Pancreas (tissue), 10 donors: ENCODE results near the gene ZBTB22. TPM values are rescaled to one million over a fixed set of nuclear protein-coding genes. Genes with fewer than 3 reads are reported as not detected.
A peak's percentile ranks its signal among the peaks of the same experiment; 100 is the strongest.
"Not testable (repeated sequence)": the region's sequence is repeated elsewhere in the genome, so short reads cannot be mapped to it uniquely, and the experiment has no call there.

Source experiments
- ATAC-seq, 4 donors: fragments of 200-7000 bp; cut with Tn5 transposase; one replicate each; pipeline versions ENCODE4 v1.8.0 to v1.9.1; 2020; ENCODE audit warnings: mild to moderate bottlenecking in 4 of 4, moderate library complexity in 4 of 4
- DNase-seq, 6 donors: peaks; one replicate each; pipeline ENCODE4 v3.0.0-alpha.2; 2020
- FAIRE-seq: peaks from 2 replicates; lab custom pipeline; 2012; peaks lifted over from hg19 to GRCh38; lab: Jason Lieb, UNC
- H3K27ac ChIP-seq, 4 donors: fragments of 200-600 bp; sonication (generic); 1 replicate in 3 of 4; 2 replicates in 1 of 4; pipeline versions ENCODE4 v1.5.0 to v1.8.0; 2020
- H3K27me3 ChIP-seq, 4 donors: fragments of 200-600 bp; one replicate each; pipeline ENCODE4 v1.8.0; 2021
- H3K36me3 ChIP-seq, 3 donors: fragments of 200-600 bp; sonication (generic) in 1 of 3; one replicate each; pipeline versions ENCODE4 v1.5.0 to v1.8.0; 2020 to 2021
- H3K4me1 ChIP-seq, 3 donors: fragments of 200-600 bp; one replicate each; pipeline ENCODE4 v1.8.0; 2021
- H3K4me3 ChIP-seq, 4 donors: fragments of 200-600 bp; sonication (generic) in 2 of 4; one replicate each; pipeline versions ENCODE4 v1.5.0 to v1.8.0; 2020 to 2021
- H3K9me3 ChIP-seq, 4 donors: fragments of 200-600 bp; one replicate each; pipeline ENCODE4 v1.8.0; 2021
- WGBS, 2 donors: extraction: QIAGEN DNeasy Blood & Tissue Kit; methylation state at CpG; one replicate each; pipeline ENCODE4 v1.1.7; 2013; 5-methylcytosine and 5-hydroxymethylcytosine counted together
- intact Hi-C, 3 donors: fragments of 100-400 bp; cut with DNase I; formaldehyde crosslinking; loops; one replicate each; pipeline versions ENCODE4 v1.11.1 to v1.14.2; 2022
- polyA plus RNA-seq, 2 donors: library from polyadenylated mRNA; stranded (reverse); fragments of 200-250 nt; gene quantifications; one replicate each; pipeline ENCODE4 v1.2.3, GENCODE V29; 2013
- total RNA-seq, 6 donors: library from RNA; stranded (reverse); fragmentation: NEBNext Ultra II Directional in 4 of 6; extraction: Animal tissue kit (Norgen Biotek cat#: 25700) in 4 of 6; gene quantifications; one replicate each; pipeline versions ENCODE4 v1.2.1 to v1.2.4, GENCODE V29; 2021 to 2023
- TF ChIP-seq, protein P1 (sequence below), 4 donors: fragments of 200-600 bp; sonication (generic) in 3 of 4; IDR thresholded peaks; one replicate each; pipeline versions ENCODE4 v1.5.0 to v1.8.0; 2021; ENCODE audit warnings: antibody characterized with exemption in 4 of 4
- donor health status: healthy with polysubstance abuse.
- donor health status: DM: no; HTN: no; CAD: no; lungs with moderate emphysema.
- donor health status: DM: no; HTN: no; CAD: no.
- donor health status: control.
- donor health status: control.
- donor health status: Bipolar disorder and iron deficiency.
- donor health status: DM: yes; HTN: yes; CAD: no.
- donor health status: DM: no; HTN: no; CAD: no.
- donor health status: DM: no; HTN: no; CAD: no.
- donor health status: DM: yes; HTN: yes; CAD: no.

Gene ZBTB22
- total and polyA plus RNA-seq, 8 donors, result 6.7 to 14.3 (median 10.1) TPM

GRCh38 chr6:33344701-33345697 lies 27.5 kb upstream of the ZBTB22 start:
- H3K36me3 ChIP-seq, result no peaks in the 10 kb centered on the region
- DNase-seq (peak in 4 of 6 donors; percentile 36 to 56 (median 38)), FAIRE-seq (no peak), ATAC-seq (peak; percentile 69 to 87 (median 80))
- TF ChIP-seq, protein P1, sequence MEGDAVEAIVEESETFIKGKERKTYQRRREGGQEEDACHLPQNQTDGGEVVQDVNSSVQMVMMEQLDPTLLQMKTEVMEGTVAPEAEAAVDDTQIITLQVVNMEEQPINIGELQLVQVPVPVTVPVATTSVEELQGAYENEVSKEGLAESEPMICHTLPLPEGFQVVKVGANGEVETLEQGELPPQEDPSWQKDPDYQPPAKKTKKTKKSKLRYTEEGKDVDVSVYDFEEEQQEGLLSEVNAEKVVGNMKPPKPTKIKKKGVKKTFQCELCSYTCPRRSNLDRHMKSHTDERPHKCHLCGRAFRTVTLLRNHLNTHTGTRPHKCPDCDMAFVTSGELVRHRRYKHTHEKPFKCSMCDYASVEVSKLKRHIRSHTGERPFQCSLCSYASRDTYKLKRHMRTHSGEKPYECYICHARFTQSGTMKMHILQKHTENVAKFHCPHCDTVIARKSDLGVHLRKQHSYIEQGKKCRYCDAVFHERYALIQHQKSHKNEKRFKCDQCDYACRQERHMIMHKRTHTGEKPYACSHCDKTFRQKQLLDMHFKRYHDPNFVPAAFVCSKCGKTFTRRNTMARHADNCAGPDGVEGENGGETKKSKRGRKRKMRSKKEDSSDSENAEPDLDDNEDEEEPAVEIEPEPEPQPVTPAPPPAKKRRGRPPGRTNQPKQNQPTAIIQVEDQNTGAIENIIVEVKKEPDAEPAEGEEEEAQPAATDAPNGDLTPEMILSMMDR (IDR thresholded peaks at IDR 0.05), result peak in 3 of 4 donors; percentile 24 to 47 (median 39)
- intact Hi-C loops, result no loop called here
- no peaks in the 10 kb centered on the region for H3K9me3 ChIP-seq
- no peaks in the 10 kb centered on the region for H3K27me3 ChIP-seq
- H3K4me3 ChIP-seq, result no peak overlapping the region
- 21 to 23% methylated on average over 22 of the region's 22 CpGs for WGBS, 2 donors
- no peaks in the 10 kb centered on the region for H3K4me1 ChIP-seq
- H3K27ac ChIP-seq, result no peak overlapping the region

DNA sequence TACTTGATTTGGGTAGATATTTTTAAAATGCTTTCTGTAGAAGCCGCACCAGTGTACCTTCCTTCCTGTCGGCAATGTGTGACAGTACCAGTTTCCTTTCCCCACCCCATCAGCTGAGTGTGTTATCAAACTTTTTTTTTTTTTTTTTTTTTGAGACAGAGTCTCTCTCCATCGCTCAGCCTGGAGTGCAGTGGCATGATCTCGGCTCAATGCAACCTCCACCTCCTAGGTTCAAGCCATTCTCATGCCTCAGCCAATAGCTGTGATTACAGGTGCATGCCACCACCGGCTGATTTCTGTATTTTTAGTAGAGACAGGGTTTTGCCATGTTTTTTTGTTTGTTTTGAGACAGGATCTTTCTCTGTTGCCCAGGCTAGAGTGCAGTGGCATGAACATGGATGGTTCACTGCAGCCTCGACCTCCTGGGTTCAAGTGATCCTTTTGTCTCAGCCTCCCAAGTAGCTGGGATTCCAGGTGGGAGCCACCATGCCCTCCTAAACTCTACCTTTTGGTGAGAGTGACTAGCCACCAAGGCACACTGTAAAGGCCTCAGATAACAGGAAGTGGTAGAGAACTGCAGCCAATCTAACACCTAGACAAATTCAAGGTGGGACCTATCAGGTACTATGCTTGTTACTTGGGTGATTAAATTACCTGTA lies 26.5 kb upstream of the ZBTB22 start:
- Histone ChIP-seq H3K36me3 (no peaks in the 10 kb centered on the region), H3K27me3 (no peaks in the 10 kb centered on the region), H3K9me3 (no peaks in the 10 kb centered on the region), H3K4me3 (no peak overlapping the region), H3K27ac (no peak overlapping the region), H3K4me1 (no peaks in the 10 kb centered on the region)
- DNase-seq (no peak), FAIRE-seq (no peak), ATAC-seq (peak in 1 of 4 donors; percentile 30)
- 75 to 78% methylated on average over 6 of the region's 6 CpGs for WGBS, 2 donors
- intact Hi-C loops, result no loop called here
- TF ChIP-seq, protein P1 (IDR thresholded peaks at IDR 0.05), result no peak

DNA sequence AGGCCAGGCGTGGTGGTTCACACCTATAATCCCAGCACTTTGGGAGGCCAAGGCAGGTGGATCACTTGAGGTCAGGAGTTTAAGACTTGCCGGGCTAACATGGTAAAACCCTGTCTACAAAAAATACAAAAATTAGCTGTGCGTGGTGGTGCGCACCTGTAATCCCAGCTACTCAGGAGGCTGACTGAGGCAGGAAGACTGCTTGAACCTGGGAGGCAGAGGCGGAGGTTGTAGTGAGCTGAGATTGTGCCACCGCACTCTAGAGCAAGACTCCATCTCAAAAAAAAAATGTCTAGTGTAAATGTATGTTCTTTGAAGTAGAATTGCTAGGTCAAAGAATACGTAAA lies 26.0 kb upstream of the ZBTB22 start:
- intact Hi-C loops, ATAC-seq, H3K36me3 ChIP-seq, DNase-seq, H3K4me1 ChIP-seq, H3K27me3 ChIP-seq, H3K9me3 ChIP-seq, FAIRE-seq, H3K27ac ChIP-seq, H3K4me3 ChIP-seq: not testable (repeated sequence)
- WGBS, 2 donors, result 95 to 98% methylated on average over 7 of the region's 7 CpGs

GRCh38 chr6:33339193-33339592 lies 21.6 kb upstream of the ZBTB22 start:
- 70 to 77% methylated on average over 6 of the region's 6 CpGs for WGBS, 2 donors

DNA sequence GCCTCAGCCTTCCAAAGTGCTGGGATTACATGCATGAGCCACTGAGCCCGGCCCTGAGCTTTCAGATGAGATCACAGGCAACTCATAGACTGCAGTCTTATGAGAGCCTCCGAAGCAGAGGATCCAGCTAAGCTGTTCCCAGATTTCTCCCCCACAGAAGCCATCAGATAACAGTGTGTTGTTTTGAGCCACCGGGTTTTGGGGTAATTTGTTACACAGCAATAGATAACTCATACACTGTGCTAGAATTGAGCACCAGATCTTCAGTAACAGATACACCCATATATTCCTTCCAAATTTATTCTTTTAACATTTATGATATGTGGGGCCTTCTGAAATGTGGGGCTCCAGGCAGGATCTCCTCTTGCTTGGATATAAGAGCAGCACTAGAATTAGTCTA lies 19.0 kb upstream of the ZBTB22 start:
- Histone ChIP-seq H3K36me3 (no peaks in the 10 kb centered on the region), H3K27me3 (no peaks in the 10 kb centered on the region), H3K4me1 (no peaks in the 10 kb centered on the region), H3K27ac (no peak overlapping the region), H3K4me3 (no peak overlapping the region), H3K9me3 (no peaks in the 10 kb centered on the region)
- intact Hi-C loops, result no loop called here
- FAIRE-seq (no peak), DNase-seq (no peak), ATAC-seq (no peak)
- 77 to 78% methylated on average over 3 of the region's 3 CpGs for WGBS, 2 donors
- TF ChIP-seq, protein P1 (IDR thresholded peaks at IDR 0.05), result no peak

More at GRCh38 chr6:33339193-33339592, 21.6 kb upstream of the ZBTB22 start:
- Histone ChIP-seq H3K4me1 (no peaks in the 10 kb centered on the region), H3K36me3 (no peaks in the 10 kb centered on the region), H3K27ac (no peak overlapping the region), H3K9me3 (no peaks in the 10 kb centered on the region), H3K27me3 (no peaks in the 10 kb centered on the region), H3K4me3 (no peak overlapping the region)
- no peak for ATAC-seq
- DNase-seq, result no peak
- intact Hi-C loops, result no loop called here
- TF ChIP-seq, protein P1 (IDR thresholded peaks at IDR 0.05), result no peak
- no peak for FAIRE-seq
